KMS-11 (cell line): Measurements from ENCODE around the gene DDX60.
"Not testable (repeated sequence)": the region's sequence is repeated elsewhere in the genome, so short reads cannot be mapped to it uniquely, and the experiment has no call there.

ENCODE experiments used
- H2AFZ ChIP-seq: fragments of 200-600 bp; sonication (generic); 2 replicates; pipeline ENCODE4 v1.6.1; 2016; ENCODE audit warnings: antibody characterized with exemption, mixed run types, low read depth
- H3K27ac ChIP-seq: fragments of 200-600 bp; sonication (generic); 2 replicates; pipeline ENCODE4 v1.6.1; 2016; ENCODE audit warnings: mild to moderate bottlenecking, mixed run types
- H3K27me3 ChIP-seq: fragments of 200-600 bp; sonication (generic); 2 replicates; pipeline ENCODE4 v1.6.1; 2017; ENCODE audit warnings: mild to moderate bottlenecking, low read depth, mixed run types, moderate library complexity; ENCODE audit not compliant: insufficient read depth
- H3K36me3 ChIP-seq: fragments of 200-600 bp; sonication (generic); 2 replicates; pipeline ENCODE4 v1.6.1; 2017; ENCODE audit warnings: mild to moderate bottlenecking, mixed run types; ENCODE audit not compliant: insufficient read depth
- H3K4me1 ChIP-seq: fragments of 200-600 bp; sonication (generic); 2 replicates; pipeline ENCODE4 v1.6.1; 2016; ENCODE audit warnings: mild to moderate bottlenecking, low read depth, mixed run types; ENCODE audit not compliant: poor library complexity, severe bottlenecking
- H3K4me2 ChIP-seq: fragments of 200-600 bp; sonication (generic); 2 replicates; pipeline ENCODE4 v1.7.0; 2016; ENCODE audit warnings: mild to moderate bottlenecking, mixed run types
- H3K4me3 ChIP-seq: fragments of 200-600 bp; sonication (generic); IDR thresholded peaks from 2 replicates; pipeline ENCODE4 v1.6.1; 2017; ENCODE audit warnings: low read depth, low read length, mixed read lengths; ENCODE audit not compliant: insufficient read depth
- H3K79me2 ChIP-seq: fragments of 200-600 bp; sonication (generic); 2 replicates; pipeline ENCODE4 v1.6.1; 2016; ENCODE audit warnings: low read depth, mixed run types; ENCODE audit not compliant: insufficient read depth
- H3K9ac ChIP-seq: fragments of 200-600 bp; sonication (generic); 2 replicates; pipeline ENCODE4 v1.6.1; 2016; ENCODE audit warnings: mild to moderate bottlenecking, mixed run types
- H4K20me1 ChIP-seq: fragments of 200-600 bp; sonication (generic); 2 replicates; pipeline ENCODE4 v1.6.1; 2016; ENCODE audit warnings: mild to moderate bottlenecking, mixed run types; ENCODE audit not compliant: insufficient read depth
- TF ChIP-seq, protein P1 (sequence below): fragments of 200-600 bp; sonication (generic); conservative IDR thresholded peaks from 2 replicates; pipeline ENCODE4 v1.6.1; 2017; ENCODE audit warnings: low read depth, mild to moderate bottlenecking, antibody characterized with exemption, low read length, moderate library complexity, mixed read lengths

The DDX60 gene

DNA sequence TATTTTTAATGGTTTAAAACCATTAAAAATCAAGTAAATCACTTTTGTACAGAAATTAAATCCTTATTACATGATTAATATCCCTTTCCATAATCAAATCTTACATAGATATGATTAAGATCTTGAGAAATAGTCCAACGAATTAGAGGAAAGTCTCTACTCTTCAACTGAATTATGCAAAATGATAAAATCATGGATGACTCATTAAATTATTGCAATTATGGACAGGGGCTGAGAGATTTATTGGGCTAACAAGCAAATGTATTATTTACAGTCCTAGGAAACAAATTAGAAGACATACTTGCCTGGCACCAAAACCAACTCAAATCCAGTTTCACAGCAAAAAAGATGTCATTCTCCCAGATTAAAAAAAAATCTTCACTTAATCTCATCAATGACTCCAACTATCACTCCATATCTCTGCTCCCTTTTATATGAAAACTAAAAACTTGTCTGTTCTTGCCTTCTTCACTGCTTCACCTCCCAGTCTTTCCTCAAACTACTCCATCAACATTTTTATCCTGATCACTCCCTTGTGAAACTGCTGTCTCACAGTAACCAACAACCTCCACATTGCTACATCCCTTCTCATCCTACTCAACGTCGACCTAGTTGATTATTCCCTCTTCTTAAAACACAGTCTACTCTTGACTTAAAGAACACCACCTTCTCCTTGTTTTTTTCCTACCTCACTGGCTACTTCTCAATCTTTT lies 18.4 kb upstream of the DDX60 start:
- H3K4me2 ChIP-seq = no peak overlapping the region
- no peaks in the 10 kb centered on the region for H3K27me3 ChIP-seq
- H4K20me1 ChIP-seq = no peaks in the 10 kb centered on the region
- H2AFZ ChIP-seq = no peak overlapping the region
- no peak overlapping the region for H3K4me3 ChIP-seq
- no peaks in the 10 kb centered on the region for H3K36me3 ChIP-seq
- TF ChIP-seq, protein P1, sequence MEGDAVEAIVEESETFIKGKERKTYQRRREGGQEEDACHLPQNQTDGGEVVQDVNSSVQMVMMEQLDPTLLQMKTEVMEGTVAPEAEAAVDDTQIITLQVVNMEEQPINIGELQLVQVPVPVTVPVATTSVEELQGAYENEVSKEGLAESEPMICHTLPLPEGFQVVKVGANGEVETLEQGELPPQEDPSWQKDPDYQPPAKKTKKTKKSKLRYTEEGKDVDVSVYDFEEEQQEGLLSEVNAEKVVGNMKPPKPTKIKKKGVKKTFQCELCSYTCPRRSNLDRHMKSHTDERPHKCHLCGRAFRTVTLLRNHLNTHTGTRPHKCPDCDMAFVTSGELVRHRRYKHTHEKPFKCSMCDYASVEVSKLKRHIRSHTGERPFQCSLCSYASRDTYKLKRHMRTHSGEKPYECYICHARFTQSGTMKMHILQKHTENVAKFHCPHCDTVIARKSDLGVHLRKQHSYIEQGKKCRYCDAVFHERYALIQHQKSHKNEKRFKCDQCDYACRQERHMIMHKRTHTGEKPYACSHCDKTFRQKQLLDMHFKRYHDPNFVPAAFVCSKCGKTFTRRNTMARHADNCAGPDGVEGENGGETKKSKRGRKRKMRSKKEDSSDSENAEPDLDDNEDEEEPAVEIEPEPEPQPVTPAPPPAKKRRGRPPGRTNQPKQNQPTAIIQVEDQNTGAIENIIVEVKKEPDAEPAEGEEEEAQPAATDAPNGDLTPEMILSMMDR = no peak
- H3K4me1 ChIP-seq = no peaks in the 10 kb centered on the region
- no peak overlapping the region for H3K9ac ChIP-seq
- no peak overlapping the region for H3K27ac ChIP-seq
- no peaks in the 10 kb centered on the region for H3K79me2 ChIP-seq

DNA sequence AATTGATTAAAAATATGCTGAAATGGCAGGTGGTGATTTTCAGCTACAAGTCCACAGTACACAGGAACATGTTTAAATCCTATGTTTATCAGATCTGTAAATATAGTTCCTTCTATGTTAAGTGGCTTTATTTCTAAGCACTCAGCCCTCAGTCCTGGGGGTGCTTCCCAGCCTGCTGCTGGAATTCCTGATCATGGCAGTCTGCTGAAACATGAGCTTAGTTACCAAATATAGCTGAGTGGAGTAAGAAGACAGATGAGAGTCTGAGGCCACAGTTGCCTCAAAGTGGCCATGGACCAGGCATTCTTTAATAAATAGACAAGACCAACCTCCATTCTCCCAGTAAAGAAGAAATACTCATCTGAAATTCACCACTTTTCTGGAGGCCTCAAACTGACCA lies 17.1 kb upstream of the DDX60 start:
- no peaks in the 10 kb centered on the region for H3K4me1 ChIP-seq
- H3K79me2 ChIP-seq = no peaks in the 10 kb centered on the region
- no peaks in the 10 kb centered on the region for H4K20me1 ChIP-seq
- no peak overlapping the region for H3K27ac ChIP-seq
- H3K4me3 ChIP-seq = no peak overlapping the region
- TF ChIP-seq, protein P1 = no peak
- no peak overlapping the region for H3K9ac ChIP-seq
- no peak overlapping the region for H3K4me2 ChIP-seq
- no peaks in the 10 kb centered on the region for H3K36me3 ChIP-seq
- no peaks in the 10 kb centered on the region for H3K27me3 ChIP-seq
- no peak overlapping the region for H2AFZ ChIP-seq

DNA sequence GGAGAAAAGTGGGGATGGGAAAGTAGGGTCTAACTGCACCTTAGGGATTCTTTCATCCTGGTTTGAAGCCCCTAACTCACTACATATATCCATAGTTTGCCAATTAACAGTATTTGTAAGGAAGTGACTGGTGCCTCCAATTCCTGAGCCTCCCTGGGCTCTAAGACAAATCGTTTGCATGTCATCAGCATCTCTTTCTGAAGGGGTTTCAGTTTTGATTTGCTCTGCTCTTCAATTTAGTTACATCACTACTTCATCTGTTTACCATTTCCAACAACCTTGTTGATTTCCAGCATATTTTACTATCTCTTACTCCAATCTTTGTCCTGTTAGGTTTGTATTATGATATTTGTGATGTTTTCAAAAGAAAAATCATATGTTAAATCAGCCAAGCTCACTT lies 15.5 kb upstream of the DDX60 start:
- H3K36me3 ChIP-seq = no peaks in the 10 kb centered on the region
- H3K27me3 ChIP-seq = no peaks in the 10 kb centered on the region
- no peak overlapping the region for H2AFZ ChIP-seq
- H3K4me2 ChIP-seq = no peak overlapping the region
- H3K4me3 ChIP-seq = no peak overlapping the region
- H3K9ac ChIP-seq = no peak overlapping the region
- H3K4me1 ChIP-seq = no peaks in the 10 kb centered on the region
- H3K79me2 ChIP-seq = no peaks in the 10 kb centered on the region
- no peak overlapping the region for H3K27ac ChIP-seq
- TF ChIP-seq, protein P1 = no peak
- no peaks in the 10 kb centered on the region for H4K20me1 ChIP-seq

DNA sequence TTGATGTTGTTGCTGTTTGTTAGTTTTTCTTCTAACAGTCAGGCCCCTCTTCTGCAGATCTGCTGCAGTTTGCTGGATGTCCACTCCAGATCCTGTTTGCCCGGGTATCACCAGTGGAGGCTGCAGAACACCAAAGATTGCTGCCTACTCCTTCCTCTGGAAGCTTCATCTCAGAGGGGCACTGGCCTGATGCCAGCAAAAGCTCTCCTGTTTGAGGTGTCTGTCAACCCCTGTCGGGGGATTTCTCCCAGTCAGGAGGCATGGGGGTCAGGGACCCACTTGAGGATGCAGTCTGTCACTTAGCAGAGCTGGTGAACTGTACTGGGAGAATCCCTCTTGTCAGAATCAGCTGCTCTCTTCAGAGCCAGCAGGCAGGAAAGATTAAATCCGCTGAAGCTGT lies 12.0 kb upstream of the DDX60 start:
- H3K4me1 ChIP-seq, H3K4me3 ChIP-seq, H3K4me2 ChIP-seq, H3K27me3 ChIP-seq, H2AFZ ChIP-seq, H3K9ac ChIP-seq, H3K36me3 ChIP-seq, H4K20me1 ChIP-seq, H3K27ac ChIP-seq, H3K79me2 ChIP-seq: not testable (repeated sequence)

DNA sequence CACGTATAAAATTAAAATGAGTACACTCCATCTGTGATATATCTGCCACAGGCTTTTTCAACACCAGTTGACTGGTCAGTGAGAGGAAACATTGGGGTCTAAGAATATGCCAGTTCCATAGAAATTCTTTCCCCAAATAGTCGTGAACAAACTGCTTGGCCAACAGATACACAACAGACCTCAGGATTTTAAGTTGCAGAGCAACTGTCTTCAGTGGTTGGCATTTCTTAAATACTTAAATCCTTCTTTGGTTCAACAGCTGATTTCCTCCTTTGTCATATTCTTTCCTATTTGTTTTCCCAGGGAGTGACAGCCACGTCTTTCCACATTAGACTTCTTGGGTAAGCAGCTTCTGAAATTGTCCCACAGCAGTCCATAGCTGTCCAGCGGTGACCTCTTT lies 7.0 kb upstream of the DDX60 start:
- Histone ChIP-seq H3K27me3 (no peaks in the 10 kb centered on the region; the same call in 1 of the 2 replicates), H3K36me3 (no peaks in the 10 kb centered on the region), H3K4me1 (no peaks in the 10 kb centered on the region), H3K79me2 (no peaks in the 10 kb centered on the region), H3K4me2 (no peak overlapping the region), H3K9ac (no peak overlapping the region), H2AFZ (no peak overlapping the region), H3K27ac (no peak overlapping the region), H4K20me1 (no peaks in the 10 kb centered on the region), H3K4me3 (no peak overlapping the region)
- TF ChIP-seq, protein P1 = no peak
